ENCODE measurements around the gene SHTN1.

SHTN1 gene

GRCh38 chr10:116868198-116868676, 136.8 kb downstream of the SHTN1 start:
- no peak for DNase-seq

GRCh38 chr10:116866987-116867595, 137.9 kb downstream of the SHTN1 start:
- no peak for DNase-seq

- no peak for DNase-seq
Measured at GRCh38 chr10:116866066-116866465, 138.9 kb downstream of the SHTN1 start.

- no peak for DNase-seq
Measured at GRCh38 chr10:116864436-116864835, 140.6 kb downstream of the SHTN1 start.

GRCh38 chr10:116861796-116862195, 143.2 kb downstream of the SHTN1 start:
- no peak for DNase-seq

- no peak for DNase-seq
Measured at GRCh38 chr10:116857156-116857555, 147.8 kb downstream of the SHTN1 start.

- no peak for DNase-seq
Measured at GRCh38 chr10:116853701-116854100, 151.3 kb downstream of the SHTN1 start.

- DNase-seq = no peak
Measured at GRCh38 chr10:116853287-116853686, 151.7 kb downstream of the SHTN1 start.

- DNase-seq = no peak
Measured at GRCh38 chr10:116852246-116852645, 152.7 kb downstream of the SHTN1 start.

GRCh38 chr10:116850058-116850611, 154.9 kb downstream of the SHTN1 start:
- DNase-seq = no peak

- DNase-seq = peak; percentile 38
Measured at GRCh38 chr10:116849248-116850057, 155.5 kb downstream of the SHTN1 start, which contains the start of gene ENO4. Gene ENO4 (plus strand): TSS chr10:116849499. CDS start chr10:116849567, 68 bp downstream.

- DNase-seq = no peak
Measured at GRCh38 chr10:116848944-116849247, 156.1 kb downstream of the SHTN1 start.

GRCh38 chr10:116848032-116848943, 156.7 kb downstream of the SHTN1 start:
- peak; percentile 42 for DNase-seq

GRCh38 chr10:116845823-116846222, 159.2 kb downstream of the SHTN1 start:
- no peak for DNase-seq

GRCh38 chr10:116840389-116841075, 164.5 kb downstream of the SHTN1 start:
- no peak for DNase-seq

GRCh38 chr10:116838143-116838725, 166.8 kb downstream of the SHTN1 start:
- DNase-seq = no peak

GRCh38 chr10:116836902-116837523, 168.0 kb downstream of the SHTN1 start:
- no peak for DNase-seq

GRCh38 chr10:116836083-116836482, 168.9 kb downstream of the SHTN1 start:
- no peak for DNase-seq

- DNase-seq = no peak
Measured at GRCh38 chr10:116835658-116836057, 169.3 kb downstream of the SHTN1 start.

- DNase-seq = no peak
Measured at GRCh38 chr10:116833986-116834985, 170.7 kb downstream of the SHTN1 start.
